Islet precursor cell (in vitro differentiated cells): ENCODE results near the gene FTSJ3.
"Not testable (repeated sequence)": the region's sequence is repeated elsewhere in the genome, so short reads cannot be mapped to it uniquely, and the experiment has no call there.

Experiments
- DNase-seq: peaks from one replicate; pipeline ENCODE4 v3.0.0-alpha.2; 2018

Gene FTSJ3

GRCh38 chr17:63827002-63827800 is at the start of gene FTSJ3, which contains the start of gene PSMC5:
Gene FTSJ3, minus strand, starts transcription at chr17:63827663. Its CDS starts 761 bp downstream, at chr17:63826902.
Gene PSMC5, plus strand, starts transcription at chr17:63827431. Its CDS starts 60 bp downstream, at chr17:63827491.
- DNase-seq: peak; percentile 99

- DNase-seq: not testable (repeated sequence)
Observed at GRCh38 chr17:63874693-63875092, 47.2 kb upstream of the FTSJ3 start.

- DNase-seq: not testable (repeated sequence)
Observed at GRCh38 chr17:63874061-63874626, 46.7 kb upstream of the FTSJ3 start.

GRCh38 chr17:63873577-63873976 is 46.1 kb upstream of the FTSJ3 start, which contains the start of gene CSH2:
Gene CSH2, minus strand, starts transcription at chr17:63873677. Its CDS starts 63 bp downstream, at chr17:63873614.
- not testable (repeated sequence) for DNase-seq

- DNase-seq: not testable (repeated sequence)
Observed at GRCh38 chr17:63871646-63872365, 44.3 kb upstream of the FTSJ3 start.

GRCh38 chr17:63870292-63870665 is 42.8 kb upstream of the FTSJ3 start:
- DNase-seq: not testable (repeated sequence)

- peak; percentile 82 for DNase-seq
Observed at GRCh38 chr17:63869491-63870291, 42.2 kb upstream of the FTSJ3 start.

GRCh38 chr17:63866625-63867024 is 39.2 kb upstream of the FTSJ3 start:
- DNase-seq: peak; percentile 66

- DNase-seq: no peak
Observed at GRCh38 chr17:63859257-63859656, 31.8 kb upstream of the FTSJ3 start.

- DNase-seq: not testable (repeated sequence)
Observed at GRCh38 chr17:63856425-63856824, 29.0 kb upstream of the FTSJ3 start.

- no peak for DNase-seq
Observed at GRCh38 chr17:63855185-63855584, 27.7 kb upstream of the FTSJ3 start.

GRCh38 chr17:63854709-63855108 is 27.2 kb upstream of the FTSJ3 start:
- no peak for DNase-seq

- DNase-seq: no peak
Observed at GRCh38 chr17:63853260-63853659, 25.8 kb upstream of the FTSJ3 start.

GRCh38 chr17:63850401-63850800 is 22.9 kb upstream of the FTSJ3 start:
- no peak for DNase-seq

- DNase-seq: peak; percentile 98
Observed at GRCh38 chr17:63848834-63849689, 21.6 kb upstream of the FTSJ3 start.

GRCh38 chr17:63847525-63848249 is 20.2 kb upstream of the FTSJ3 start:
- no peak for DNase-seq

GRCh38 chr17:63845509-63845908 is 18.0 kb upstream of the FTSJ3 start:
- no peak for DNase-seq

GRCh38 chr17:63843910-63844677 is 16.6 kb upstream of the FTSJ3 start:
- no peak for DNase-seq

- DNase-seq: not testable (repeated sequence)
Observed at GRCh38 chr17:63843387-63843888, 16.0 kb upstream of the FTSJ3 start.
